Brain microvascular endothelial cell (primary cell): ENCODE measurements around the gene LDLRAD4.
"Not testable (repeated sequence)": the region's sequence is repeated elsewhere in the genome, so short reads cannot be mapped to it uniquely, and the experiment has no call there.

Experiments used
- DNase-seq: peaks from one replicate; pipeline ENCODE4 v3.0.0-alpha.2; 2020
- H3K27ac ChIP-seq: fragments of 250-450 bp; sonication (Bioruptor Pico); 2 replicates; pipeline ENCODE4 v1.5.1; 2020; ENCODE audit warnings: mild to moderate bottlenecking, moderate library complexity
- H3K27me3 ChIP-seq: fragments of 250-450 bp; sonication (Bioruptor Pico); replicated peaks from 2 replicates; pipeline ENCODE4 v1.5.1; 2020; ENCODE audit warnings: mild to moderate bottlenecking
- H3K36me3 ChIP-seq: fragments of 250-450 bp; sonication (Bioruptor Pico); replicated peaks from 2 replicates; pipeline ENCODE4 v1.5.1; 2020; ENCODE audit warnings: mild to moderate bottlenecking
- H3K4me3 ChIP-seq: 2 replicates; pipeline ENCODE4 v1.5.1; 2011; ENCODE audit warnings: low read depth, mild to moderate bottlenecking, control low read depth, low read length, moderate library complexity
- CTCF ChIP-seq: IDR thresholded peaks from 2 replicates; pipeline ENCODE4 v1.5.1; 2011; ENCODE audit warnings: low read depth, mild to moderate bottlenecking, moderate library complexity, low read length, control low read depth, inconsistent platforms; ENCODE audit errors: missing control alignments
- in situ Hi-C: cut with HindIII; loops from 2 replicates; pipeline ENCODE4 v1.10.0; 2017; ENCODE audit warnings: low sequenced_read_pairs, low pct_ligation_motif_present

Gene LDLRAD4

GRCh38 chr18:13471971-13472628, 253.5 kb downstream of the LDLRAD4 start:
- no peak for DNase-seq
- in situ Hi-C loops, result no loop called here
- H3K36me3 ChIP-seq, result no peaks in the 10 kb centered on the region
- no peak for TF ChIP-seq CTCF
- H3K27ac ChIP-seq, result no peak overlapping the region
- no peaks in the 10 kb centered on the region for H3K27me3 ChIP-seq
- no peak overlapping the region for H3K4me3 ChIP-seq

- no peak for DNase-seq
- no peak overlapping the region for H3K4me3 ChIP-seq
- H3K27ac ChIP-seq, result no peak overlapping the region
- TF ChIP-seq CTCF, result no peak
- H3K27me3 ChIP-seq, result no peaks in the 10 kb centered on the region
- no peaks in the 10 kb centered on the region for H3K36me3 ChIP-seq
- in situ Hi-C loops, result no loop called here
Observed at GRCh38 chr18:13473751-13474150, 255.2 kb downstream of the LDLRAD4 start.

GRCh38 chr18:13474336-13474735, 255.8 kb downstream of the LDLRAD4 start:
- in situ Hi-C loops, result no loop called here
- no peak for DNase-seq

GRCh38 chr18:13474907-13475545, 256.5 kb downstream of the LDLRAD4 start:
- in situ Hi-C loops, result no loop called here
- Histone ChIP-seq H3K27ac (no peak overlapping the region), H3K4me3 (no peak overlapping the region), H3K36me3 (no peaks in the 10 kb centered on the region), H3K27me3 (no peaks in the 10 kb centered on the region)
- DNase-seq, result no peak
- TF ChIP-seq CTCF, result no peak

More at GRCh38 chr18:13474336-13474735, 255.8 kb downstream of the LDLRAD4 start:
- Histone ChIP-seq H3K27ac (no peak overlapping the region), H3K27me3 (no peaks in the 10 kb centered on the region), H3K36me3 (no peaks in the 10 kb centered on the region), H3K4me3 (no peak overlapping the region)
- TF ChIP-seq CTCF, result no peak

GRCh38 chr18:13476312-13476711, 257.8 kb downstream of the LDLRAD4 start:
- in situ Hi-C loops, DNase-seq, H3K27me3 ChIP-seq, H3K27ac ChIP-seq, H3K36me3 ChIP-seq, H3K4me3 ChIP-seq: not testable (repeated sequence)

- no peaks in the 10 kb centered on the region for H3K27me3 ChIP-seq
- in situ Hi-C loops, result no loop called here
- DNase-seq, result no peak
- H3K4me3 ChIP-seq, result no peak overlapping the region
- H3K27ac ChIP-seq, result no peak overlapping the region
- H3K36me3 ChIP-seq, result no peaks in the 10 kb centered on the region
- TF ChIP-seq CTCF, result no peak
Observed at GRCh38 chr18:13477147-13477683, 258.7 kb downstream of the LDLRAD4 start.
